WTC11 (cell line): ENCODE data around the gene RHOT2. TPM values are rescaled to one million over a fixed set of nuclear protein-coding genes. Genes with fewer than 3 reads are reported as not detected.

Experiments
- ATAC-seq: fragments of 200-7000 bp; cut with Tn5 transposase; 2 replicates; pipeline ENCODE4 v1.10.0; 2021; ENCODE audit warnings: mild to moderate bottlenecking, moderate library complexity
- CTCF ChIA-PET: fragments of 300-600 bp; sonication (Branson Sonifier 250); formaldehyde crosslinking; loops from one replicate; lab custom pipeline; 2021; ENCODE audit warnings: antibody characterized with exemption; lab: Charles Lee
- POLR2A ChIA-PET: fragments of 350-600 bp; sonication (Branson Sonifier 250); formaldehyde crosslinking; loops from one replicate; lab custom pipeline; 2021; ENCODE audit warnings: antibody characterized with exemption; lab: Charles Lee
- DNase-seq: peaks from one replicate; pipeline ENCODE4 v3.0.0; 2021; ENCODE audit warnings: low spot score
- H3K27ac Mint-ChIP-seq: 2 replicates; pipeline ENCODE4 v1.8.0; 2021; ENCODE audit warnings: mixed read lengths
- H3K27me3 Mint-ChIP-seq: 2 replicates; pipeline ENCODE4 v1.8.0; 2021; ENCODE audit warnings: low read depth, mild to moderate bottlenecking, moderate library complexity, mixed read lengths
- H3K36me3 Mint-ChIP-seq: 2 replicates; pipeline ENCODE4 v1.8.0; 2021; ENCODE audit warnings: mixed read lengths
- H3K4me1 Mint-ChIP-seq: 2 replicates; pipeline ENCODE4 v1.8.0; 2022; ENCODE audit warnings: mixed read lengths
- H3K4me3 Mint-ChIP-seq: 2 replicates; pipeline ENCODE4 v1.8.0; 2021; ENCODE audit warnings: mild to moderate bottlenecking, moderate library complexity, mixed read lengths
- H3K9me3 Mint-ChIP-seq: 2 replicates; pipeline ENCODE4 v1.8.0; 2021; ENCODE audit warnings: mixed read lengths
- CBFB ChIP-seq: sonication (generic); formaldehyde crosslinking; IDR thresholded peaks from 2 replicates; pipeline ENCODE4 v1.8.1; 2022; ENCODE audit warnings: mild to moderate bottlenecking, low read depth, missing genetic modification reagents
- FOXJ3 ChIP-seq: sonication (generic); formaldehyde crosslinking; IDR thresholded peaks from 2 replicates; pipeline ENCODE4 v1.9.0; 2021; ENCODE audit warnings: missing genetic modification reagents, mild to moderate bottlenecking, borderline replicate concordance
- GRHL2 ChIP-seq: fragments of 250-450 bp; sonication (Bioruptor Pico); IDR thresholded peaks from 2 replicates; pipeline ENCODE4 v1.8.0; 2022; ENCODE audit warnings: mild to moderate bottlenecking, moderate library complexity; ENCODE audit not compliant: insufficient replicate concordance, severe bottlenecking
- HMGA2 ChIP-seq: fragments of 250-450 bp; sonication (Bioruptor Pico); IDR thresholded peaks from 2 replicates; pipeline ENCODE4 v1.4.0; 2021; ENCODE audit warnings: mild to moderate bottlenecking, moderate library complexity
- TP53 ChIP-seq: sonication (generic); formaldehyde crosslinking; IDR thresholded peaks from 2 replicates; pipeline ENCODE4 v1.8.1; 2023; ENCODE audit warnings: mild to moderate bottlenecking, missing genetic modification reagents
- ZBTB21 ChIP-seq: sonication (generic); formaldehyde crosslinking; IDR thresholded peaks from 2 replicates; pipeline ENCODE4 v1.8.1; 2023; ENCODE audit warnings: mild to moderate bottlenecking, missing genetic modification reagents, borderline replicate concordance
- ZNF317 ChIP-seq: sonication (generic); formaldehyde crosslinking; IDR thresholded peaks from 2 replicates; pipeline ENCODE4 v1.8.1; 2023; ENCODE audit warnings: low read depth, mild to moderate bottlenecking, moderate library complexity, missing genetic modification reagents, borderline replicate concordance
- total RNA-seq: library from RNA; stranded (reverse); gene quantifications from 3 replicates; pipeline ENCODE4 v1.2.3, GENCODE V29; 2021
- TF ChIP-seq, protein P1 (sequence below): sonication (generic); formaldehyde crosslinking; IDR thresholded peaks from 2 replicates; pipeline ENCODE4 v1.8.1; 2022; ENCODE audit warnings: low read depth, missing genetic modification reagents, borderline replicate concordance
- TF ChIP-seq, protein P2 (sequence below): sonication (generic); formaldehyde crosslinking; IDR thresholded peaks from 2 replicates; pipeline ENCODE4 v1.8.1; 2022; ENCODE audit warnings: mild to moderate bottlenecking, missing genetic modification reagents, moderate library complexity, borderline replicate concordance
- TF ChIP-seq, protein P3 (sequence below): sonication (generic); formaldehyde crosslinking; IDR thresholded peaks from 2 replicates; pipeline ENCODE4 v1.8.0; 2023; ENCODE audit warnings: missing genetic modification reagents
- TF ChIP-seq, protein P4 (sequence below): sonication (generic); formaldehyde crosslinking; conservative IDR thresholded peaks from 2 replicates; pipeline ENCODE4 v1.8.1; 2023; ENCODE audit warnings: mild to moderate bottlenecking, low read depth, missing genetic modification reagents, moderate library complexity
- TF ChIP-seq, protein P5 (sequence below): sonication (generic); formaldehyde crosslinking; IDR thresholded peaks from 2 replicates; pipeline ENCODE4 v1.8.0; 2023; ENCODE audit warnings: mild to moderate bottlenecking, missing genetic modification reagents
- TF ChIP-seq, protein P6 (sequence below): sonication (generic); formaldehyde crosslinking; IDR thresholded peaks from 2 replicates; pipeline ENCODE4 v1.8.1; 2022; ENCODE audit warnings: low read depth, mild to moderate bottlenecking, moderate library complexity, missing genetic modification reagents, borderline replicate concordance
- TF ChIP-seq, protein P7 (sequence below): sonication (generic); formaldehyde crosslinking; IDR thresholded peaks from 2 replicates; pipeline ENCODE4 v1.8.0; 2022; ENCODE audit warnings: mild to moderate bottlenecking, missing genetic modification reagents

Gene RHOT2
- total RNA-seq, 1 experiment from 2014 or later, result 285 TPM

DNA sequence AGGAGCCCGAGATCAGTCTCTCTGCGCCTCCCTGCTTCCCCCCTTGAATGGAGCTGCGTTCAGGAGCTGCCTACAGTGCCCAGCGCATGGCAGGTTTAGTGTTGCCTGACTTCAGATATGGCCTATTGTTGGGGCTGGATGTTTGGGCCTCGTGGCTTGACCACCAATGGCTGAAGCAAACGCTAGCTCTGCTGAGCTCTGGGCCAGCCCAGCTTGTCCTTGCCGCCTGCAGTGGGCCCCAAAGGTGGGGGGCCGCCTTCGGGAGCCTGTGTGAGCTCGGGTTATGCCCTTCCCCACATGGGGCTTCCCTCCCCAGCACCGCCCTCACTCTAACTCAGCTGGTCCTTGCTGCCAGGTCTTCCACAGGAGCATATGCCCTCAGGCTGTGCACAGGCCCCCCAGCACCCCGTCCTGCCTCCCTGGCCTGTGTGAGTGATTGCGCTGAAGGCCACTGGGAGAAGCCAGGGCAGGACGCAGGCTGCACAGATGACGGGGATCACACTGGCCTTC is 29.8 kb upstream of the RHOT2 start:
- ATAC-seq, result no peak
- peak overlapping the region; percentile 61 for H3K4me3 Mint-ChIP-seq
- ChIA-PET POLR2A (interaction anchor here (0.8 to 1.5 kb wide), 4 partner anchors 10 to 30 kb away, joined by 3 to 7 read pairs (median 4); partner anchors contain the start of genes RHOT2 and WDR90), CTCF (interaction anchor here (0.8 to 4.0 kb wide), 11 partner anchors 10 to 285 kb away, joined by 3 to 37 read pairs (median 5); partner anchors contain the start of genes RHOT2 and WDR90)
- H3K4me1 Mint-ChIP-seq, result peaks cover 19% of the 10 kb centered on the region
- no peaks in the 10 kb centered on the region for H3K36me3 Mint-ChIP-seq
- DNase-seq, result peak; percentile 45
- TF ChIP-seq TP53 (CRISPR knock-in tag) (0 out of 2 replicates have a peak, but pooled peaks have one; percentile 47), CBFB (CRISPR knock-in tag) (0 out of 2 replicates have a peak, but pooled peaks have one; percentile 49), ZBTB21 (CRISPR knock-in tag) (0 out of 2 replicates have a peak, but pooled peaks have one; percentile 34)
- TF ChIP-seq, protein P1, sequence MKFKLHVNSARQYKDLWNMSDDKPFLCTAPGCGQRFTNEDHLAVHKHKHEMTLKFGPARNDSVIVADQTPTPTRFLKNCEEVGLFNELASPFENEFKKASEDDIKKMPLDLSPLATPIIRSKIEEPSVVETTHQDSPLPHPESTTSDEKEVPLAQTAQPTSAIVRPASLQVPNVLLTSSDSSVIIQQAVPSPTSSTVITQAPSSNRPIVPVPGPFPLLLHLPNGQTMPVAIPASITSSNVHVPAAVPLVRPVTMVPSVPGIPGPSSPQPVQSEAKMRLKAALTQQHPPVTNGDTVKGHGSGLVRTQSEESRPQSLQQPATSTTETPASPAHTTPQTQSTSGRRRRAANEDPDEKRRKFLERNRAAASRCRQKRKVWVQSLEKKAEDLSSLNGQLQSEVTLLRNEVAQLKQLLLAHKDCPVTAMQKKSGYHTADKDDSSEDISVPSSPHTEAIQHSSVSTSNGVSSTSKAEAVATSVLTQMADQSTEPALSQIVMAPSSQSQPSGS (CRISPR knock-in tag), result no peak
- TF ChIP-seq, protein P2, sequence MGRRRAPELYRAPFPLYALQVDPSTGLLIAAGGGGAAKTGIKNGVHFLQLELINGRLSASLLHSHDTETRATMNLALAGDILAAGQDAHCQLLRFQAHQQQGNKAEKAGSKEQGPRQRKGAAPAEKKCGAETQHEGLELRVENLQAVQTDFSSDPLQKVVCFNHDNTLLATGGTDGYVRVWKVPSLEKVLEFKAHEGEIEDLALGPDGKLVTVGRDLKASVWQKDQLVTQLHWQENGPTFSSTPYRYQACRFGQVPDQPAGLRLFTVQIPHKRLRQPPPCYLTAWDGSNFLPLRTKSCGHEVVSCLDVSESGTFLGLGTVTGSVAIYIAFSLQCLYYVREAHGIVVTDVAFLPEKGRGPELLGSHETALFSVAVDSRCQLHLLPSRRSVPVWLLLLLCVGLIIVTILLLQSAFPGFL (CRISPR knock-in tag), result no peak
- TF ChIP-seq, protein P3, sequence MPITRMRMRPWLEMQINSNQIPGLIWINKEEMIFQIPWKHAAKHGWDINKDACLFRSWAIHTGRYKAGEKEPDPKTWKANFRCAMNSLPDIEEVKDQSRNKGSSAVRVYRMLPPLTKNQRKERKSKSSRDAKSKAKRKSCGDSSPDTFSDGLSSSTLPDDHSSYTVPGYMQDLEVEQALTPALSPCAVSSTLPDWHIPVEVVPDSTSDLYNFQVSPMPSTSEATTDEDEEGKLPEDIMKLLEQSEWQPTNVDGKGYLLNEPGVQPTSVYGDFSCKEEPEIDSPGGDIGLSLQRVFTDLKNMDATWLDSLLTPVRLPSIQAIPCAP, result no peak
- TF ChIP-seq, protein P4, sequence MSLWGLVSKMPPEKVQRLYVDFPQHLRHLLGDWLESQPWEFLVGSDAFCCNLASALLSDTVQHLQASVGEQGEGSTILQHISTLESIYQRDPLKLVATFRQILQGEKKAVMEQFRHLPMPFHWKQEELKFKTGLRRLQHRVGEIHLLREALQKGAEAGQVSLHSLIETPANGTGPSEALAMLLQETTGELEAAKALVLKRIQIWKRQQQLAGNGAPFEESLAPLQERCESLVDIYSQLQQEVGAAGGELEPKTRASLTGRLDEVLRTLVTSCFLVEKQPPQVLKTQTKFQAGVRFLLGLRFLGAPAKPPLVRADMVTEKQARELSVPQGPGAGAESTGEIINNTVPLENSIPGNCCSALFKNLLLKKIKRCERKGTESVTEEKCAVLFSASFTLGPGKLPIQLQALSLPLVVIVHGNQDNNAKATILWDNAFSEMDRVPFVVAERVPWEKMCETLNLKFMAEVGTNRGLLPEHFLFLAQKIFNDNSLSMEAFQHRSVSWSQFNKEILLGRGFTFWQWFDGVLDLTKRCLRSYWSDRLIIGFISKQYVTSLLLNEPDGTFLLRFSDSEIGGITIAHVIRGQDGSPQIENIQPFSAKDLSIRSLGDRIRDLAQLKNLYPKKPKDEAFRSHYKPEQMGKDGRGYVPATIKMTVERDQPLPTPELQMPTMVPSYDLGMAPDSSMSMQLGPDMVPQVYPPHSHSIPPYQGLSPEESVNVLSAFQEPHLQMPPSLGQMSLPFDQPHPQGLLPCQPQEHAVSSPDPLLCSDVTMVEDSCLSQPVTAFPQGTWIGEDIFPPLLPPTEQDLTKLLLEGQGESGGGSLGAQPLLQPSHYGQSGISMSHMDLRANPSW (CRISPR knock-in tag), result 0 out of 2 replicates have a peak, but pooled peaks have one; percentile 68
- TF ChIP-seq, protein P5, sequence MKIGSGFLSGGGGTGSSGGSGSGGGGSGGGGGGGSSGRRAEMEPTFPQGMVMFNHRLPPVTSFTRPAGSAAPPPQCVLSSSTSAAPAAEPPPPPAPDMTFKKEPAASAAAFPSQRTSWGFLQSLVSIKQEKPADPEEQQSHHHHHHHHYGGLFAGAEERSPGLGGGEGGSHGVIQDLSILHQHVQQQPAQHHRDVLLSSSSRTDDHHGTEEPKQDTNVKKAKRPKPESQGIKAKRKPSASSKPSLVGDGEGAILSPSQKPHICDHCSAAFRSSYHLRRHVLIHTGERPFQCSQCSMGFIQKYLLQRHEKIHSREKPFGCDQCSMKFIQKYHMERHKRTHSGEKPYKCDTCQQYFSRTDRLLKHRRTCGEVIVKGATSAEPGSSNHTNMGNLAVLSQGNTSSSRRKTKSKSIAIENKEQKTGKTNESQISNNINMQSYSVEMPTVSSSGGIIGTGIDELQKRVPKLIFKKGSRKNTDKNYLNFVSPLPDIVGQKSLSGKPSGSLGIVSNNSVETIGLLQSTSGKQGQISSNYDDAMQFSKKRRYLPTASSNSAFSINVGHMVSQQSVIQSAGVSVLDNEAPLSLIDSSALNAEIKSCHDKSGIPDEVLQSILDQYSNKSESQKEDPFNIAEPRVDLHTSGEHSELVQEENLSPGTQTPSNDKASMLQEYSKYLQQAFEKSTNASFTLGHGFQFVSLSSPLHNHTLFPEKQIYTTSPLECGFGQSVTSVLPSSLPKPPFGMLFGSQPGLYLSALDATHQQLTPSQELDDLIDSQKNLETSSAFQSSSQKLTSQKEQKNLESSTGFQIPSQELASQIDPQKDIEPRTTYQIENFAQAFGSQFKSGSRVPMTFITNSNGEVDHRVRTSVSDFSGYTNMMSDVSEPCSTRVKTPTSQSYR (CRISPR knock-in tag), result peak; percentile 49; the same call in 1 of the 2 replicates
- TF ChIP-seq, protein P6, sequence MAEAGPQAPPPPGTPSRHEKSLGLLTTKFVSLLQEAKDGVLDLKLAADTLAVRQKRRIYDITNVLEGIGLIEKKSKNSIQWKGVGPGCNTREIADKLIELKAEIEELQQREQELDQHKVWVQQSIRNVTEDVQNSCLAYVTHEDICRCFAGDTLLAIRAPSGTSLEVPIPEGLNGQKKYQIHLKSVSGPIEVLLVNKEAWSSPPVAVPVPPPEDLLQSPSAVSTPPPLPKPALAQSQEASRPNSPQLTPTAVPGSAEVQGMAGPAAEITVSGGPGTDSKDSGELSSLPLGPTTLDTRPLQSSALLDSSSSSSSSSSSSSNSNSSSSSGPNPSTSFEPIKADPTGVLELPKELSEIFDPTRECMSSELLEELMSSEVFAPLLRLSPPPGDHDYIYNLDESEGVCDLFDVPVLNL (CRISPR knock-in tag), result no peak
- peaks cover 4% of the 10 kb centered on the region; the same call in 1 of the 2 replicates for H3K27me3 Mint-ChIP-seq
- no peaks in the 10 kb centered on the region for H3K9me3 Mint-ChIP-seq
- H3K27ac Mint-ChIP-seq, result peak overlapping the region; percentile 63; the same call in 1 of the 2 replicates

DNA sequence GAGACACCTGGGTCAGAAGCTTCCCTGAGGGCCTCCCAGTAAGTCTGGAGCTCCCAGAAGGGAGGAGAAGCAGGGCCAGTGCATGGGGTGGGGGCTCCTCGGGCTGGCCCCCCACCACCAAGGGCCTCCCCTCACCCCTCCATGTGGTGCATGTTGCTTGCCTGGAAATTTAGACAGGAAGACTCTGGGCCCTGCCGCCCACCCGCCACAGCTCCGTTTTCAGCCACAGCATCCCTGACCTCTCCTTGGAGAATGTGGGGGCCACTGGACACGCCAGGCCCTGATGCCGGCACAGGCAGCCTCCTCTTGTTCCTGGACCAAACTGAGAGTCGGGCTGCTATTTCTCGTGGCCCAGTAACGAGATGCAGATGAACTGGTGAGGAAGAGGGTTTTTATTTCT is 29.1 kb upstream of the RHOT2 start:
- Mint-ChIP-seq H3K9me3 (no peaks in the 10 kb centered on the region), H3K36me3 (no peaks in the 10 kb centered on the region), H3K4me3 (peak overlapping the region; percentile 36), H3K27me3 (peaks cover 4% of the 10 kb centered on the region; the same call in 1 of the 2 replicates), H3K4me1 (peaks cover 19% of the 10 kb centered on the region), H3K27ac (peak overlapping the region; percentile 72)
- ChIA-PET POLR2A (interaction anchor here (0.8 to 1.5 kb wide), 2 partner anchors 9 to 22 kb away, joined by 5 to 7 read pairs; no protein-coding TSS in a partner anchor), CTCF (interaction anchor here (0.5 to 4.0 kb wide), 13 partner anchors 9 to 361 kb away, joined by 3 to 37 read pairs (median 5); partner anchors contain the start of genes RHOT2 and WDR90)
- ATAC-seq (no peak), DNase-seq (no peak)
- TF ChIP-seq HMGA2 (no peak), GRHL2 (no peak), FOXJ3 (CRISPR knock-in tag) (no peak), ZNF317 (CRISPR knock-in tag) (no peak)
- TF ChIP-seq, protein P7, sequence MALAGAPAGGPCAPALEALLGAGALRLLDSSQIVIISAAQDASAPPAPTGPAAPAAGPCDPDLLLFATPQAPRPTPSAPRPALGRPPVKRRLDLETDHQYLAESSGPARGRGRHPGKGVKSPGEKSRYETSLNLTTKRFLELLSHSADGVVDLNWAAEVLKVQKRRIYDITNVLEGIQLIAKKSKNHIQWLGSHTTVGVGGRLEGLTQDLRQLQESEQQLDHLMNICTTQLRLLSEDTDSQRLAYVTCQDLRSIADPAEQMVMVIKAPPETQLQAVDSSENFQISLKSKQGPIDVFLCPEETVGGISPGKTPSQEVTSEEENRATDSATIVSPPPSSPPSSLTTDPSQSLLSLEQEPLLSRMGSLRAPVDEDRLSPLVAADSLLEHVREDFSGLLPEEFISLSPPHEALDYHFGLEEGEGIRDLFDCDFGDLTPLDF, result no peak
